ENCODE results near the gene STK11. TPM values are rescaled to one million over a fixed set of nuclear protein-coding genes. Genes with fewer than 3 reads are reported as not detected.
A peak's percentile ranks its signal among the peaks of the same experiment; 100 is the strongest.

The STK11 gene
- total and polyA plus RNA-seq, 9 donors: 36.9 to 71.2 (median 54.2) TPM

DNA sequence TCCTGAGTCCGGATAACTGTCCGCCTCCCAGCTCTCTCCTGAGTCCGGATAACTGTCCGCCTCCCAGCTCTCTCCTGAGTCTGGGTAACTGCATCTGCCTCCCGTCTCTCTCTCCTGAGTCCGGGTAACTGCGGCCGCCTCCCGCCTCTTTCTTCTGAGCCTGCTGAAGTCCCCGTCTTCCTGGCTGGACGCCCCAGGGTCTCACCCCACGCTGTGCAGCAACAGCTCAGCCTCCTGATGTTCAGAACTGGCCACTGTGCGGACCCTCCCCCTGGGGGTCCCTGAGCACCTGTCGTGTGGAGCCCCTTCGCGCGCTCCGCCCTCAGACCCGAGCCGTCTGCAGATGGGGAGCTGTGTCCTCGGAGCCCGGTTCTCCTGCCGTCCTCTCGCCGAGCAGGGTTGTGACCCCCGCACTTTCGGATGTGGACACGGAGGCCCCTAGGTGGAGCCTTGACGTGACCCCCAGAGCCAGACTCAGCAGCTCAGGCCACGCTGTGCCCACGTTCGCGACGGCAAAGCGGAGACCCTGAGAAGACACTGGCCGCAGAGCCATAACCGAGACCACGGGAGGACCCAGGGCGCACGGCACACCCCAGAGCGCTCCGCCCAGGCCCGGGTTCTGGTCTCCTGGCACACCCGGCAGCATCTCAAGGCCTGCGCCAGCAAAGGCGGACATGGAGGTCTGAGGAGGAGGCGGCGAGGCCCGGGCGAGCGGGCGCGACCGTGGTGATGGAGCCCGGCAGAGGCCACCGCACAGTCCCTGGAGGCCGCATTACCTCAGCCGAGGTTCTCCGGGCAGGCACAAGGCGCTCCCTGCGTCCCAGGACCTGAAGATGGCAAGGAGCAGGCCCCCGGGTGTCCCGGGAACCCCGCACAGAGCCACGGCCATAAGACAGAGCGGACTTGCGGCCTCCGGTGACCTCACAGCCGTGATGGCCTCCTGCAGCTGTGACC is 47.4 kb upstream of the STK11 start:
- TF ChIP-seq, protein P1, sequence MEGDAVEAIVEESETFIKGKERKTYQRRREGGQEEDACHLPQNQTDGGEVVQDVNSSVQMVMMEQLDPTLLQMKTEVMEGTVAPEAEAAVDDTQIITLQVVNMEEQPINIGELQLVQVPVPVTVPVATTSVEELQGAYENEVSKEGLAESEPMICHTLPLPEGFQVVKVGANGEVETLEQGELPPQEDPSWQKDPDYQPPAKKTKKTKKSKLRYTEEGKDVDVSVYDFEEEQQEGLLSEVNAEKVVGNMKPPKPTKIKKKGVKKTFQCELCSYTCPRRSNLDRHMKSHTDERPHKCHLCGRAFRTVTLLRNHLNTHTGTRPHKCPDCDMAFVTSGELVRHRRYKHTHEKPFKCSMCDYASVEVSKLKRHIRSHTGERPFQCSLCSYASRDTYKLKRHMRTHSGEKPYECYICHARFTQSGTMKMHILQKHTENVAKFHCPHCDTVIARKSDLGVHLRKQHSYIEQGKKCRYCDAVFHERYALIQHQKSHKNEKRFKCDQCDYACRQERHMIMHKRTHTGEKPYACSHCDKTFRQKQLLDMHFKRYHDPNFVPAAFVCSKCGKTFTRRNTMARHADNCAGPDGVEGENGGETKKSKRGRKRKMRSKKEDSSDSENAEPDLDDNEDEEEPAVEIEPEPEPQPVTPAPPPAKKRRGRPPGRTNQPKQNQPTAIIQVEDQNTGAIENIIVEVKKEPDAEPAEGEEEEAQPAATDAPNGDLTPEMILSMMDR (IDR thresholded peaks at IDR 0.05): no peak
- TF ChIP-seq EP300 (IDR thresholded peaks at IDR 0.05): no peak
- WGBS, 3 donors: 91% methylated on average over 65 to 69 of the region's 69 CpGs
- DNase-seq: peak in 2 of 5 donors; percentile 29 to 42
- intact Hi-C loops (cut with DNase I): loop anchor here in 1 of 4 donors (10.0 kb wide), 1 partner anchor 1147 kb away; the partner anchor contains the start of gene LINGO3
- Histone ChIP-seq H3K27me3 (no peaks in the 10 kb centered on the region), H3K9me3 (no peaks in the 10 kb centered on the region), H3K27ac (no peak overlapping the region), H3K36me3 (no peaks in the 10 kb centered on the region), H3K4me3 (no peak overlapping the region), H3K4me1 (ENCODE audit: insufficient read depth) (peaks cover 15% of the 10 kb centered on the region)

DNA sequence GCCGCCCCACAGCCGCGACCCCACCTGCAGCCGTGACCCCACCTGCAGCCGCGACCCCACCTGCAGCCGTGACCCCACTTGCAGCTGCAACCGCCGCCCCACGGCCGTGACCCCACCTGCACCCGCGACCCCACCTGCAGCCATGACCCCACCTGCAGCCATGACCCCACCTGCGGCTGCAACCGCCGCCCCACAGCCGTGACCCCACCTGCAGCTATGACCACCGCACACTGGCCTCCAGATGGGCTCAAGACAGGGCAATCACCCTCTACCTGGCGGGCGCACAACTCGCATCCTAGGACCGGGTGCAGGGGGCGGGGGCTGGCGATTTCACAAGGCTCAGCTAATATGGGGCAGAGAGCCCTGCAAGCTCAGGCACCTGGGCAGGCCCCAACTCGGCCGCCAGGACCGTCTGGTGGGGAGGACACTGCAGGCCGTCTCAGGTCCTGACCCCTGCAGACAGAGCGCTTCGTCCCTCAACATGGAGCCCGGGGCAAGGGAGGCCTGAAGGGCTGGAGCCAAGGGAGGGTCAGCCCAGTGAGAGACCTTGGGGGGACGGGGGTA is 46.6 kb upstream of the STK11 start:
- WGBS, 3 donors: 88 to 93% (median 88%) methylated on average over 24 to 32 of the region's 32 CpGs
- Histone ChIP-seq H3K9me3 (no peaks in the 10 kb centered on the region), H3K27ac (no peak overlapping the region), H3K4me1 (ENCODE audit: insufficient read depth) (peaks cover 15% of the 10 kb centered on the region), H3K27me3 (no peaks in the 10 kb centered on the region), H3K36me3 (no peaks in the 10 kb centered on the region), H3K4me3 (no peak overlapping the region)
- TF ChIP-seq EP300 (IDR thresholded peaks at IDR 0.05) (no peak), POLR2A (IDR thresholded peaks at IDR 0.05) (no peak)
- TF ChIP-seq, protein P1 (IDR thresholded peaks at IDR 0.05): no peak
- peak in 1 of 5 donors; percentile 36 for DNase-seq
- intact Hi-C loops (cut with DNase I): loop anchor here in 1 of 4 donors (10.0 kb wide), 1 partner anchor 1146 kb away; the partner anchor contains the start of gene LINGO3

DNA sequence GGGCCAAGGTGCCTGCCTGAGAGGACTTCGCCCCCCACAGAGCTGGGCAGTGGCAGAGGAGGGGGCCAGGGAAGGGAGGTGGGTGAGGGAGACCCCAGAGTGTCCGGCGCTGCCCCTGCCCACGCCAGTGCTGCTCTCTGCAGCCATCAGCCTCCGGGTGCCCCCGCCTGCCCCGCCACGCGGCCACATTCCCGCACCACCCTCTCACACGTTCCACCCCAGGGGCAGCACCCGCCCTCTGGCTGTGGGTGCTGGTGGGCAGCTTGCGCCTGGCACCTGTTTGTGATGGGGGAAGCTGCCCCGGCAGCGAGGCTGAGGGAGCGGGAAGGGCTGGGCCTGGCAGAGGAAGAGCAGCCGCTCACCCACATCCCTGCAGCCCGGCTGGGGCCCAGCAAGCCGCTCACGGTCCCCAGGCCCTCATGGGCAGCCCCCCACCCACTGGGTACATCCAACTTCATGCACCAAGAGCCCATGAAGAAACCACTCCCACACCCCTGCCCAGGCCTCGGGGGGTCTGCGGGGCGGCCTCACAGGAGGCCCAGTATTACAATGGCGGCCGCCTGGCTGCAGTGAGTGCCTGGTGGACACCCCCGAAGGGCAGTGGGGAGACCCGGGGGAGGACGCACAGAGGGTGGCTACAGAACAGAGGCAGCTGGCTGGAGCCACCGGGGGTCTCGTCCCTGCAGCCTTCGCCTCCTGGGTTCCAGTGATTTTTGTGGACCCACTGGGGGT is 45.5 kb upstream of the STK11 start:
- intact Hi-C loops (cut with DNase I): loop anchor here in 1 of 4 donors (10.0 kb wide), 1 partner anchor 1145 kb away; the partner anchor contains the start of gene LINGO3
- DNase-seq: no peak
- 88 to 89% (median 88%) methylated on average over 27 to 31 of the region's 31 CpGs for WGBS, 3 donors
- H3K4me3 ChIP-seq: no peak overlapping the region
- no peak overlapping the region for H3K27ac ChIP-seq
- H3K9me3 ChIP-seq: no peaks in the 10 kb centered on the region
- no peaks in the 10 kb centered on the region for H3K36me3 ChIP-seq
- TF ChIP-seq POLR2A (IDR thresholded peaks at IDR 0.05) (no peak), EP300 (IDR thresholded peaks at IDR 0.05) (no peak)
- TF ChIP-seq, protein P1 (IDR thresholded peaks at IDR 0.05): no peak
- no peaks in the 10 kb centered on the region for H3K27me3 ChIP-seq
- peaks cover 11% of the 10 kb centered on the region for H3K4me1 ChIP-seq (ENCODE audit: insufficient read depth)

DNA sequence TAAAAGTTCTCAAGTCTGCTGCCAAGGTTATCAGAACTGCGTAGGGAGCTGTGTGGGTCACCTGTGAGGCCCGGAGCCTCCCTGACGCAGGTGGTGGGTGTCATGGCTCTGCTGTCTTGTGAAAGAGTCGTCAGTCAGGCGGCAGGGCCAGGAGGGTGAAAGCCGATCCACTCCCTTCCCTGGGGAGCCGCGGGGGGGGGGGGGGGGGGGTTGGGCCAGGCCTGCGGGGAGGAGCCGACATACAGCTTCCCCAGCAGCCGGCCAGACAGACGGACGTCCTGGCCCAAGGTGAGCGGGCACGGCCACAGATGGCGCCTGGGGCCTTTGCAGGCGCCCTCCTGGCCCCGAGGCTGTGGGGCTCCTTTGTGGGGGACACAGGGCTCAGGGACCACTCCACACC is 43.9 kb upstream of the STK11 start:
- Histone ChIP-seq H3K27ac (no peak overlapping the region), H3K9me3 (no peaks in the 10 kb centered on the region), H3K27me3 (no peaks in the 10 kb centered on the region), H3K4me1 (ENCODE audit: insufficient read depth) (peaks cover 4% of the 10 kb centered on the region), H3K36me3 (no peaks in the 10 kb centered on the region), H3K4me3 (no peak overlapping the region)
- intact Hi-C loops (cut with DNase I): no loop called here
- WGBS, 3 donors: 51 to 67% (median 56%) methylated on average over 6 to 18 of the region's 18 CpGs
- DNase-seq: no peak
- TF ChIP-seq POLR2A (IDR thresholded peaks at IDR 0.05) (no peak), EP300 (IDR thresholded peaks at IDR 0.05) (no peak)
- TF ChIP-seq, protein P1 (IDR thresholded peaks at IDR 0.05): no peak
